H9 (cell line): ENCODE data around the gene STAMBP. TPM values are rescaled to one million over a fixed set of nuclear protein-coding genes. Genes with fewer than 3 reads are reported as not detected.
A peak's percentile ranks its signal among the peaks of the same experiment; 100 is the strongest.

ENCODE experiments used
- DNase-seq: peaks from one replicate; pipeline ENCODE4 v3.0.0-alpha.2; 2017
- H2AFZ ChIP-seq: one replicate; pipeline ENCODE4 v1.6.1; 2013; ENCODE audit warnings: mild to moderate bottlenecking, low read length, control low read depth, moderate library complexity
- H2AK5ac ChIP-seq: 2 replicates; pipeline ENCODE4 v1.6.1; 2013; ENCODE audit warnings: low read length, control low read depth, mixed read lengths; ENCODE audit not compliant: insufficient read length
- H2BK120ac ChIP-seq: one replicate; pipeline ENCODE4 v1.6.1; 2013; ENCODE audit warnings: low read depth, mild to moderate bottlenecking, low read length, control low read depth, inconsistent platforms; ENCODE audit not compliant: poor library complexity, severe bottlenecking
- H2BK12ac ChIP-seq: 2 replicates; pipeline ENCODE4 v1.6.1; 2013; ENCODE audit warnings: low read length, control low read depth, mixed read lengths, low read depth; ENCODE audit not compliant: insufficient read length
- H2BK15ac ChIP-seq: 2 replicates; pipeline ENCODE4 v1.6.1; 2013; ENCODE audit warnings: low read depth, low read length, control low read depth
- H2BK20ac ChIP-seq: one replicate; pipeline ENCODE4 v1.6.1; 2013; ENCODE audit warnings: low read depth, mild to moderate bottlenecking, low read length, control low read depth, inconsistent platforms; ENCODE audit not compliant: poor library complexity, severe bottlenecking
- H2BK5ac ChIP-seq: 2 replicates; pipeline ENCODE4 v1.6.1; 2013; ENCODE audit warnings: low read length, control low read depth, mixed read lengths; ENCODE audit not compliant: insufficient read length
- H3K14ac ChIP-seq: 2 replicates; pipeline ENCODE4 v1.6.1; 2013; ENCODE audit warnings: low read length, control low read depth; ENCODE audit not compliant: insufficient read depth
- H3K18ac ChIP-seq: 2 replicates; pipeline ENCODE4 v1.6.1; 2013; ENCODE audit warnings: low read depth, mild to moderate bottlenecking, mixed read lengths, low read length, control low read depth; ENCODE audit not compliant: insufficient read length
- H3K23ac ChIP-seq: 2 replicates; pipeline ENCODE4 v1.6.1; 2013; ENCODE audit warnings: low read length, control low read depth, mixed read lengths, low read depth; ENCODE audit not compliant: insufficient read length
- H3K23me2 ChIP-seq: 2 replicates; pipeline ENCODE4 v1.6.1; 2013; ENCODE audit warnings: low read depth, mild to moderate bottlenecking, mixed read lengths, low read length, control low read depth; ENCODE audit not compliant: insufficient read length, poor library complexity, severe bottlenecking
- H3K27ac ChIP-seq: 2 replicates; pipeline ENCODE4 v1.5.1; 2013; ENCODE audit warnings: low read length, control low read depth, mixed read lengths, low read depth; ENCODE audit not compliant: insufficient read length
- H3K27me3 ChIP-seq: 2 replicates; pipeline ENCODE4 v1.6.1; 2013; ENCODE audit warnings: low read length, control low read depth, inconsistent platforms; ENCODE audit not compliant: insufficient read depth
- H3K4ac ChIP-seq: 2 replicates; pipeline ENCODE4 v1.6.1; 2013; ENCODE audit warnings: low read depth, mild to moderate bottlenecking, control low read depth, inconsistent platforms, low read length, moderate library complexity
- H3K4me1 ChIP-seq: 2 replicates; pipeline ENCODE4 v1.6.1; 2013; ENCODE audit warnings: low read length, control low read depth, inconsistent platforms; ENCODE audit not compliant: insufficient read depth
- H3K4me2 ChIP-seq: 2 replicates; pipeline ENCODE4 v1.6.1; 2013; ENCODE audit warnings: low read length, control low read depth, mixed read lengths; ENCODE audit not compliant: insufficient read length, insufficient read depth
- H3K56ac ChIP-seq: 2 replicates; pipeline ENCODE4 v1.6.1; 2013; ENCODE audit warnings: low read depth, mild to moderate bottlenecking, mixed read lengths, low read length, control low read depth; ENCODE audit not compliant: insufficient read length
- H3K79me1 ChIP-seq: 2 replicates; pipeline ENCODE4 v1.6.1; 2013; ENCODE audit warnings: low read depth, mild to moderate bottlenecking, moderate library complexity, low read length, control low read depth, inconsistent platforms; ENCODE audit not compliant: insufficient read depth, poor library complexity, severe bottlenecking
- H3K79me2 ChIP-seq: 2 replicates; pipeline ENCODE4 v1.6.1; 2013; ENCODE audit warnings: low read length, control low read depth, inconsistent platforms; ENCODE audit not compliant: insufficient read depth
- H3K9ac ChIP-seq: 2 replicates; pipeline ENCODE4 v1.6.1; 2013; ENCODE audit warnings: low read length, control low read depth, mixed read lengths; ENCODE audit not compliant: insufficient read length; ENCODE audit errors: extremely low read depth
- H3K9me3 ChIP-seq: one replicate; pipeline ENCODE4 v1.6.1; 2013; ENCODE audit warnings: low read depth, low read length, inconsistent platforms; ENCODE audit not compliant: control insufficient read depth
- H3T11ph ChIP-seq: one replicate; pipeline ENCODE4 v1.6.1; 2013; ENCODE audit warnings: mild to moderate bottlenecking, low read length, control low read depth, inconsistent platforms
- H4K20me1 ChIP-seq: one replicate; pipeline ENCODE4 v1.6.1; 2013; ENCODE audit not compliant: control insufficient read depth, insufficient read length, insufficient read depth
- H4K5ac ChIP-seq: 2 replicates; pipeline ENCODE4 v1.6.1; 2013; ENCODE audit warnings: low read depth, mild to moderate bottlenecking, mixed read lengths, low read length, control low read depth; ENCODE audit not compliant: insufficient read length
- H4K8ac ChIP-seq: replicated peaks from 2 replicates; pipeline ENCODE4 v1.6.1; 2013; ENCODE audit warnings: low read length, control low read depth, mixed read lengths, low read depth; ENCODE audit not compliant: insufficient read length
- H4K91ac ChIP-seq: 2 replicates; pipeline ENCODE4 v1.6.1; 2013; ENCODE audit warnings: low read depth, mild to moderate bottlenecking, moderate library complexity, mixed read lengths, low read length, control low read depth; ENCODE audit not compliant: insufficient read length
- H3K27ac Mint-ChIP-seq, 3 experiments: 2 replicates in 2 of 3; 3 replicates in 1 of 3; pipeline ENCODE4 v1.8.0; 2020 to 2021; ENCODE audit warnings: mixed read lengths in 3 of 3, mild to moderate bottlenecking in 1 of 3, moderate library complexity in 1 of 3
- H3K27me3 Mint-ChIP-seq: 2 replicates; pipeline ENCODE4 v1.8.0; 2021; ENCODE audit warnings: low read depth, mild to moderate bottlenecking, moderate library complexity, mixed read lengths
- H3K36me3 Mint-ChIP-seq, 3 experiments: 2 replicates in 2 of 3; 3 replicates in 1 of 3; pipeline ENCODE4 v1.8.0; 2020 to 2021; ENCODE audit warnings: low read depth in 3 of 3, mixed read lengths in 3 of 3; ENCODE audit not compliant: insufficient read depth in 1 of 3
- H3K4me1 Mint-ChIP-seq, 2 experiments: 2 replicates each; pipeline ENCODE4 v1.8.0; 2020; ENCODE audit warnings: mixed read lengths in 2 of 2
- H3K4me3 Mint-ChIP-seq, 2 experiments: 2 replicates in 1 of 2; 3 replicates in 1 of 2; pipeline ENCODE4 v1.8.0; 2020 to 2021; ENCODE audit warnings: mild to moderate bottlenecking in 2 of 2, mixed read lengths in 2 of 2, moderate library complexity in 1 of 2
- H3K9me3 Mint-ChIP-seq, 2 experiments: 2 replicates in 1 of 2; 3 replicates in 1 of 2; pipeline ENCODE4 v1.8.0; 2020; ENCODE audit warnings: mild to moderate bottlenecking in 2 of 2, mixed read lengths in 2 of 2, moderate library complexity in 1 of 2
- CTCF ChIP-seq: fragments of 200-600 bp; sonication (generic); conservative IDR thresholded peaks from 3 replicates; pipeline ENCODE4 v1.8.0; 2021; ENCODE audit warnings: antibody characterized with exemption, mild to moderate bottlenecking
- WGBS: extraction: QIAGEN DNeasy Blood & Tissue Kit; methylation state at CpG from one replicate; pipeline ENCODE4 v1.1.7; 2013; ENCODE audit warnings: missing lambda C conversion rate, low lambda C conversion rate, mixed read lengths; ENCODE audit not compliant: insufficient read length; ENCODE audit errors: extremely low coverage; 5-methylcytosine and 5-hydroxymethylcytosine counted together
- total RNA-seq: library from RNA; stranded (reverse); gene quantifications from 2 replicates; pipeline ENCODE4 v1.2.1, GENCODE V29; 2021

The STAMBP gene
- total RNA-seq, 1 experiment from 2014 or later = 45.5 TPM

GRCh38 chr2:73830871-73831401 lies 2.2 kb downstream of the STAMBP start:
- Mint-ChIP-seq H3K36me3 (peaks cover 24 to 40% (median 30%) of the 10 kb centered on the region in 3 experiments), H3K4me1 (peaks cover 15 to 26% of the 10 kb centered on the region in 2 experiments), H3K9me3 (peaks cover 0 to 2% of the 10 kb centered on the region in 2 experiments; a peak in 1 of 5 replicates), H3K4me3 (peak overlapping the region in 1 of 2 experiments; percentile 41; a peak in 1 of 5 replicates), H3K27ac (no peak overlapping the region), H3K27me3 (peaks cover 14% of the 10 kb centered on the region)
- no peak overlapping the region for H2AFZ ChIP-seq
- H3K27me3 ChIP-seq = no peaks in the 10 kb centered on the region
- H2BK12ac ChIP-seq = no peak overlapping the region
- no peak overlapping the region for H3K23ac ChIP-seq
- no peak overlapping the region for H3K9ac ChIP-seq
- no CpG with 5 or more reads among the region's 11 CpGs for WGBS
- no peak overlapping the region for H3K56ac ChIP-seq
- DNase-seq = no peak
- no peak overlapping the region for H4K91ac ChIP-seq
- H3K4ac ChIP-seq = no peak overlapping the region
- H2BK15ac ChIP-seq = no peak overlapping the region
- H4K20me1 ChIP-seq = no peaks in the 10 kb centered on the region
- H3K14ac ChIP-seq = no peak overlapping the region
- H4K5ac ChIP-seq = no peak overlapping the region
- no peak overlapping the region for H2BK120ac ChIP-seq
- H4K8ac ChIP-seq = no peak overlapping the region
- no peak overlapping the region for H3T11ph ChIP-seq
- H3K27ac ChIP-seq = no peak overlapping the region
- no peak overlapping the region for H2BK5ac ChIP-seq
- H3K9me3 ChIP-seq = no peaks in the 10 kb centered on the region
- H2BK20ac ChIP-seq = no peak overlapping the region
- no peak overlapping the region for H3K4me2 ChIP-seq
- H3K79me1 ChIP-seq = peaks cover 3% of the 10 kb centered on the region
- H3K23me2 ChIP-seq = peaks cover 6% of the 10 kb centered on the region
- H2AK5ac ChIP-seq = no peak overlapping the region
- peaks cover 5% of the 10 kb centered on the region; the same call in 1 of the 2 replicates for H3K79me2 ChIP-seq
- no peaks in the 10 kb centered on the region for H3K4me1 ChIP-seq
- no peak for TF ChIP-seq CTCF
- no peak overlapping the region for H3K18ac ChIP-seq
